Glomerular visceral epithelial cell (primary cell): ENCODE measurements around the gene H19.

Experiments
- DNase-seq: peaks from one replicate; pipeline ENCODE4 v3.0.0-alpha.2; 2016; ENCODE audit errors: extremely low spot score

The H19 gene

GRCh38 chr11:1946812-1947484 is 50.7 kb downstream of the H19 start, which contains the start of gene MRPL23:
MRPL23 (plus strand) TSS chr11:1947332; CDS start chr11:1947363, 31 bp downstream.
- DNase-seq = no peak
